Liver (tissue), 3 donors: ENCODE measurements around the gene ACTL7B.

Experiments
- GABPA ChIP-seq, 2 donors: IDR thresholded peaks in 1 of 2; conservative IDR thresholded peaks in 1 of 2; 2 replicates each; pipeline ENCODE4 v1.6.1; 2016; ENCODE audit warnings: antibody characterized with exemption in 2 of 2, mild to moderate bottlenecking in 1 of 2, moderate library complexity in 1 of 2
- TF ChIP-seq, protein P1 (sequence below): IDR thresholded peaks from 2 replicates; pipeline ENCODE4 v1.6.1; 2016; ENCODE audit warnings: antibody characterized with exemption
- TF ChIP-seq, protein P2 (sequence below): fragments of 150-350 bp; IDR thresholded peaks from 2 replicates; pipeline ENCODE4 v1.5.1; 2017; ENCODE audit warnings: improper control_type of control experiment, low read depth, low read length; ENCODE audit not compliant: missing input control
- TF ChIP-seq, protein P3 (sequence below): IDR thresholded peaks from 2 replicates; pipeline ENCODE4 v1.6.1; 2016; ENCODE audit warnings: antibody characterized with exemption
- donor health status: healthy.
- donor health status: healthy.

DNA sequence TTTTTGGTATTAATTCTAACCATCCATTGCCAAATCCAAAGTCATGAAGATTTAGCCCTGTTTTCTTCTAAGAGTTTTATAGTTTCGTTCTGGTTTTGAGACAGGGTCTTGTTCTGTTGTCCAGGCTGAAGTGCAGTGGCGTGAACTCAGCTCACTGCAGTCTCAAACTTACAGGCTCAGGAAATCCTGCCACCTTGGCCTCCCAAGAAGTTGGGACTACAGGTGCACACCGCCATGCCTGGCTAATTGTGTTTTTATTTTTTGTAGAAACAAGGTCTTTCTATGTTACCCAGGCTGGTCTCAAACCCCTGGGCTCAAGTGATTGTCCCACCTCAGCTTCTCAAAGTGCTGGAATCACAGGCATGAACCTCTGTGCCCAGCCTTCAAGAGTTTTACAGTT lies 27.3 kb upstream of the ACTL7B start:
- TF ChIP-seq, protein P1, sequence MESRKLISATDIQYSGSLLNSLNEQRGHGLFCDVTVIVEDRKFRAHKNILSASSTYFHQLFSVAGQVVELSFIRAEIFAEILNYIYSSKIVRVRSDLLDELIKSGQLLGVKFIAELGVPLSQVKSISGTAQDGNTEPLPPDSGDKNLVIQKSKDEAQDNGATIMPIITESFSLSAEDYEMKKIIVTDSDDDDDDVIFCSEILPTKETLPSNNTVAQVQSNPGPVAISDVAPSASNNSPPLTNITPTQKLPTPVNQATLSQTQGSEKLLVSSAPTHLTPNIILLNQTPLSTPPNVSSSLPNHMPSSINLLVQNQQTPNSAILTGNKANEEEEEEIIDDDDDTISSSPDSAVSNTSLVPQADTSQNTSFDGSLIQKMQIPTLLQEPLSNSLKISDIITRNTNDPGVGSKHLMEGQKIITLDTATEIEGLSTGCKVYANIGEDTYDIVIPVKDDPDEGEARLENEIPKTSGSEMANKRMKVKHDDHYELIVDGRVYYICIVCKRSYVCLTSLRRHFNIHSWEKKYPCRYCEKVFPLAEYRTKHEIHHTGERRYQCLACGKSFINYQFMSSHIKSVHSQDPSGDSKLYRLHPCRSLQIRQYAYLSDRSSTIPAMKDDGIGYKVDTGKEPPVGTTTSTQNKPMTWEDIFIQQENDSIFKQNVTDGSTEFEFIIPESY: no peak
- TF ChIP-seq, protein P2, sequence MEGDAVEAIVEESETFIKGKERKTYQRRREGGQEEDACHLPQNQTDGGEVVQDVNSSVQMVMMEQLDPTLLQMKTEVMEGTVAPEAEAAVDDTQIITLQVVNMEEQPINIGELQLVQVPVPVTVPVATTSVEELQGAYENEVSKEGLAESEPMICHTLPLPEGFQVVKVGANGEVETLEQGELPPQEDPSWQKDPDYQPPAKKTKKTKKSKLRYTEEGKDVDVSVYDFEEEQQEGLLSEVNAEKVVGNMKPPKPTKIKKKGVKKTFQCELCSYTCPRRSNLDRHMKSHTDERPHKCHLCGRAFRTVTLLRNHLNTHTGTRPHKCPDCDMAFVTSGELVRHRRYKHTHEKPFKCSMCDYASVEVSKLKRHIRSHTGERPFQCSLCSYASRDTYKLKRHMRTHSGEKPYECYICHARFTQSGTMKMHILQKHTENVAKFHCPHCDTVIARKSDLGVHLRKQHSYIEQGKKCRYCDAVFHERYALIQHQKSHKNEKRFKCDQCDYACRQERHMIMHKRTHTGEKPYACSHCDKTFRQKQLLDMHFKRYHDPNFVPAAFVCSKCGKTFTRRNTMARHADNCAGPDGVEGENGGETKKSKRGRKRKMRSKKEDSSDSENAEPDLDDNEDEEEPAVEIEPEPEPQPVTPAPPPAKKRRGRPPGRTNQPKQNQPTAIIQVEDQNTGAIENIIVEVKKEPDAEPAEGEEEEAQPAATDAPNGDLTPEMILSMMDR: no peak
- TF ChIP-seq GABPA (IDR thresholded peaks at IDR 0.05 in 1 of 2, conservative IDR thresholded peaks at IDR 0.05 in 1 of 2): no peak
- TF ChIP-seq, protein P3, sequence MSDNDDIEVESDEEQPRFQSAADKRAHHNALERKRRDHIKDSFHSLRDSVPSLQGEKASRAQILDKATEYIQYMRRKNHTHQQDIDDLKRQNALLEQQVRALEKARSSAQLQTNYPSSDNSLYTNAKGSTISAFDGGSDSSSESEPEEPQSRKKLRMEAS: no peak
